Upper lobe of left lung (tissue), 6 donors: ENCODE measurements around the gene ITK. TPM values are rescaled to one million over a fixed set of nuclear protein-coding genes. Genes with fewer than 3 reads are reported as not detected.

ENCODE experiments used
- ATAC-seq, 2 donors: fragments of 200-7000 bp; cut with Tn5 transposase; one replicate each; pipeline ENCODE4 v1.9.1; 2022; ENCODE audit warnings: mild to moderate bottlenecking in 2 of 2, moderate library complexity in 2 of 2; ENCODE audit not compliant: low FRiP score in 2 of 2
- DNase-seq, 2 donors: peaks; one replicate each; pipeline ENCODE4 v3.0.0-alpha.2; 2019 to 2020
- H3K27ac ChIP-seq, 4 donors: fragments of 200-600 bp; sonication (generic); one replicate each; pipeline ENCODE4 v1.5.1; 2016 to 2019
- H3K27me3 ChIP-seq, 4 donors: fragments of 200-600 bp; sonication (generic); one replicate each; pipeline ENCODE4 v1.5.1; 2017 to 2019
- H3K36me3 ChIP-seq, 4 donors: fragments of 200-600 bp; sonication (generic); one replicate each; pipeline ENCODE4 v1.5.1; 2016 to 2019
- H3K4me1 ChIP-seq, 4 donors: fragments of 200-600 bp; sonication (generic); one replicate each; pipeline ENCODE4 v1.5.1; 2018 to 2019
- H3K4me3 ChIP-seq, 4 donors: fragments of 200-600 bp; sonication (generic); one replicate each; pipeline ENCODE4 v1.5.1; 2017 to 2019; ENCODE audit warnings: mild to moderate bottlenecking in 2 of 4, moderate library complexity in 1 of 4
- H3K9me3 ChIP-seq, 4 donors: fragments of 200-600 bp; sonication (generic); one replicate each; pipeline ENCODE4 v1.5.1; 2018 to 2019
- EP300 ChIP-seq, 4 donors: sonication (generic); formaldehyde crosslinking; IDR thresholded peaks; one replicate each; pipeline ENCODE4 v1.5.1; 2017; ENCODE audit warnings: antibody characterized with exemption in 4 of 4, control low read depth in 2 of 4
- POLR2A ChIP-seq, 4 donors: fragments of 450-650 bp; IDR thresholded peaks; one replicate each; pipeline ENCODE4 v1.5.1; 2016 to 2017; ENCODE audit warnings: antibody characterized with exemption in 4 of 4, mild to moderate bottlenecking in 2 of 4
- POLR2AphosphoS5 ChIP-seq, 2 donors: sonication (generic); formaldehyde crosslinking; IDR thresholded peaks; one replicate each; pipeline ENCODE4 v1.5.1; 2017; ENCODE audit warnings: antibody characterized with exemption in 2 of 2
- WGBS, 2 donors: methylation state at CpG; one replicate each; pipeline ENCODE4 v1.1.5; 2017 to 2018; 5-methylcytosine and 5-hydroxymethylcytosine counted together
- total RNA-seq, 6 donors: library from RNA; depleted of rRNA in 4 of 6; stranded (reverse); fragments of >200 nt in 4 of 6; gene quantifications; one replicate each; pipeline versions ENCODE4 v1.1.0 to v1.2.1, GENCODE V29; 2016 to 2021
- TF ChIP-seq, protein P1 (sequence below), 6 experiments: fragments of 450-650 bp in 4 of 6; fragments of 200-600 bp in 2 of 6; sonication (generic) in 2 of 6; IDR thresholded peaks; one replicate each; pipeline ENCODE4 v1.5.1; 2016 to 2019; ENCODE audit warnings: antibody characterized with exemption in 6 of 6
- donor health status: DM: no; HTN: no; CAD: no; lungs with moderate emphysema.
- donor health status: DM: no; HTN: yes; CAD: no; lungs with severe emphysema.

Gene ITK
- total RNA-seq, 6 donors from 2014 or later: 5.0 to 15.2 (median 7.0) TPM

- H3K4me3 ChIP-seq: no peak overlapping the region
- ATAC-seq (no peak), DNase-seq (no peak)
- no peaks in the 10 kb centered on the region for H3K9me3 ChIP-seq
- H3K4me1 ChIP-seq: no peaks in the 10 kb centered on the region
- 80 to 92% methylated on average over 6 of the region's 6 CpGs for WGBS, 2 donors
- no peaks in the 10 kb centered on the region for H3K27me3 ChIP-seq
- H3K36me3 ChIP-seq: no peaks in the 10 kb centered on the region
- TF ChIP-seq POLR2A (IDR thresholded peaks at IDR 0.05) (no peak), EP300 (IDR thresholded peaks at IDR 0.05) (no peak), POLR2AphosphoS5 (IDR thresholded peaks at IDR 0.05) (no peak)
- TF ChIP-seq, protein P1, sequence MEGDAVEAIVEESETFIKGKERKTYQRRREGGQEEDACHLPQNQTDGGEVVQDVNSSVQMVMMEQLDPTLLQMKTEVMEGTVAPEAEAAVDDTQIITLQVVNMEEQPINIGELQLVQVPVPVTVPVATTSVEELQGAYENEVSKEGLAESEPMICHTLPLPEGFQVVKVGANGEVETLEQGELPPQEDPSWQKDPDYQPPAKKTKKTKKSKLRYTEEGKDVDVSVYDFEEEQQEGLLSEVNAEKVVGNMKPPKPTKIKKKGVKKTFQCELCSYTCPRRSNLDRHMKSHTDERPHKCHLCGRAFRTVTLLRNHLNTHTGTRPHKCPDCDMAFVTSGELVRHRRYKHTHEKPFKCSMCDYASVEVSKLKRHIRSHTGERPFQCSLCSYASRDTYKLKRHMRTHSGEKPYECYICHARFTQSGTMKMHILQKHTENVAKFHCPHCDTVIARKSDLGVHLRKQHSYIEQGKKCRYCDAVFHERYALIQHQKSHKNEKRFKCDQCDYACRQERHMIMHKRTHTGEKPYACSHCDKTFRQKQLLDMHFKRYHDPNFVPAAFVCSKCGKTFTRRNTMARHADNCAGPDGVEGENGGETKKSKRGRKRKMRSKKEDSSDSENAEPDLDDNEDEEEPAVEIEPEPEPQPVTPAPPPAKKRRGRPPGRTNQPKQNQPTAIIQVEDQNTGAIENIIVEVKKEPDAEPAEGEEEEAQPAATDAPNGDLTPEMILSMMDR (IDR thresholded peaks at IDR 0.05): no peak
- no peak overlapping the region for H3K27ac ChIP-seq
These were observed 35.9 kb downstream of the ITK start for GRCh38 chr5:157216391-157217142.

GRCh38 chr5:157217289-157218024 is 36.8 kb downstream of the ITK start:
- DNase-seq (no peak), ATAC-seq (no peak)
- WGBS, 2 donors: 45 to 58% methylated on average over 5 of the region's 5 CpGs
- no peaks in the 10 kb centered on the region for H3K4me1 ChIP-seq
- no peak overlapping the region for H3K27ac ChIP-seq
- no peaks in the 10 kb centered on the region for H3K36me3 ChIP-seq
- no peaks in the 10 kb centered on the region for H3K27me3 ChIP-seq
- H3K9me3 ChIP-seq: no peaks in the 10 kb centered on the region
- TF ChIP-seq EP300 (IDR thresholded peaks at IDR 0.05): no peak
- no peak for TF ChIP-seq POLR2AphosphoS5 (IDR thresholded peaks at IDR 0.05)
- no peak for TF ChIP-seq POLR2A (IDR thresholded peaks at IDR 0.05)
- TF ChIP-seq, protein P1 (IDR thresholded peaks at IDR 0.05): no peak
- H3K4me3 ChIP-seq: no peak overlapping the region

- Histone ChIP-seq H3K36me3 (no peaks in the 10 kb centered on the region), H3K9me3 (no peaks in the 10 kb centered on the region), H3K4me1 (no peaks in the 10 kb centered on the region), H3K27ac (no peak overlapping the region), H3K4me3 (no peak overlapping the region), H3K27me3 (no peaks in the 10 kb centered on the region)
- TF ChIP-seq EP300 (IDR thresholded peaks at IDR 0.05): no peak
- TF ChIP-seq, protein P1 (IDR thresholded peaks at IDR 0.05): no peak
- peak in 1 of 2 donors; percentile 42 for ATAC-seq
- DNase-seq: no peak
- 59 to 63% methylated on average over 9 of the region's 9 CpGs for WGBS, 2 donors
These were observed 39.0 kb downstream of the ITK start for GRCh38 chr5:157219491-157220271.

DNA sequence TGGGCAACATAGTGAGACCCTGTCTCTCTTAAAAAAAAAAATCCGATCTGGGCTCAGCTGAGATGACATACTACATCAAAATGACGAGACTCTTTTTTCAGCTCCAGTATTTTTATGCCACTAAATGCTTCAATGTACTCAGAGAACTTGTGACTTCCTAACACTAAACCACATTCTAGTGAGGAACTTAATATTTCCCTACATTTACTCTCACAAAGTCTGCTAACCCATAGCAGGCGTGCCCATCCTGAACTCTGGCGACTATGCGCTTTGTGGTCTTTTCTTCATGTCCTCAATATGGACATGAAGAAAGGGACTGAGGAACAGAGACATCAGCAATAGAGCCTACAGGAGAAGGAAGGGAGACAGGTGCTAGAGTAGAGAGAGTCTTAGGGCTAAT is 41.3 kb downstream of the ITK start:
- 68 to 69% methylated on average over 5 of the region's 5 CpGs for WGBS, 2 donors
- ATAC-seq: no peak
- Histone ChIP-seq H3K27me3 (no peaks in the 10 kb centered on the region), H3K4me3 (no peak overlapping the region), H3K9me3 (no peaks in the 10 kb centered on the region), H3K36me3 (no peaks in the 10 kb centered on the region), H3K4me1 (no peaks in the 10 kb centered on the region), H3K27ac (no peak overlapping the region)
- no peak for DNase-seq
- TF ChIP-seq, protein P1 (IDR thresholded peaks at IDR 0.05): no peak
- TF ChIP-seq EP300 (IDR thresholded peaks at IDR 0.05) (no peak), POLR2AphosphoS5 (IDR thresholded peaks at IDR 0.05) (no peak), POLR2A (IDR thresholded peaks at IDR 0.05) (no peak)
